ENCODE data around the gene ZNF554.
"Not testable (repeated sequence)": the region's sequence is repeated elsewhere in the genome, so short reads cannot be mapped to it uniquely, and the experiment has no call there.

ZNF554 gene

GRCh38 chr19:2806736-2807378, 12.8 kb upstream of the ZNF554 start:
- no peak for DNase-seq (ENCODE audit: low read depth in 2 of 2, low spot score in 1 of 2)

- DNase-seq (ENCODE audit: low read depth in 2 of 2, low spot score in 1 of 2), result no peak
These were observed 12.1 kb upstream of the ZNF554 start for GRCh38 chr19:2807379-2808128.

- DNase-seq (ENCODE audit: low read depth in 2 of 2, low spot score in 1 of 2), result no peak
These were observed 11.3 kb upstream of the ZNF554 start for GRCh38 chr19:2808129-2808941.

GRCh38 chr19:2809387-2810140, 10.1 kb upstream of the ZNF554 start:
- no peak for DNase-seq (ENCODE audit: low read depth in 2 of 2, low spot score in 1 of 2)

GRCh38 chr19:2810141-2811091, 9.3 kb upstream of the ZNF554 start:
- DNase-seq (ENCODE audit: low read depth in 2 of 2, low spot score in 1 of 2), result no peak

- DNase-seq (ENCODE audit: low read depth in 2 of 2, low spot score in 1 of 2), result no peak
These were observed 8.4 kb upstream of the ZNF554 start for GRCh38 chr19:2811221-2811722.

GRCh38 chr19:2811735-2812413, 7.8 kb upstream of the ZNF554 start:
- DNase-seq (ENCODE audit: low read depth in 2 of 2, low spot score in 1 of 2), result no peak

GRCh38 chr19:2812414-2813234, 7.0 kb upstream of the ZNF554 start:
- DNase-seq (ENCODE audit: low read depth in 2 of 2, low spot score in 1 of 2), result no peak

GRCh38 chr19:2813235-2814160, 6.2 kb upstream of the ZNF554 start:
- DNase-seq (ENCODE audit: low read depth in 2 of 2, low spot score in 1 of 2), result no peak

- DNase-seq (ENCODE audit: low read depth in 2 of 2, low spot score in 1 of 2), result no peak
These were observed 5.2 kb upstream of the ZNF554 start for GRCh38 chr19:2814426-2814825.

- no peak for DNase-seq (ENCODE audit: low read depth in 2 of 2, low spot score in 1 of 2)
These were observed 4.5 kb upstream of the ZNF554 start for GRCh38 chr19:2815191-2815614.

GRCh38 chr19:2815923-2816322, 3.7 kb upstream of the ZNF554 start:
- DNase-seq (ENCODE audit: low read depth in 2 of 2, low spot score in 1 of 2), result no peak

- no peak for DNase-seq (ENCODE audit: low read depth in 2 of 2, low spot score in 1 of 2)
These were observed 3.0 kb upstream of the ZNF554 start for GRCh38 chr19:2816641-2817040.

- DNase-seq (ENCODE audit: low read depth in 2 of 2, low spot score in 1 of 2), result not testable (repeated sequence)
These were observed 2.3 kb upstream of the ZNF554 start for GRCh38 chr19:2817237-2817829.

- no peak for DNase-seq (ENCODE audit: low read depth in 2 of 2, low spot score in 1 of 2)
These were observed 539 bp downstream of the ZNF554 start for GRCh38 chr19:2820112-2820702.

- DNase-seq (ENCODE audit: low read depth in 2 of 2, low spot score in 1 of 2), result no peak
These were observed 3.2 kb downstream of the ZNF554 start for GRCh38 chr19:2822846-2823245.

- DNase-seq (ENCODE audit: low read depth in 2 of 2, low spot score in 1 of 2), result no peak
These were observed 4.0 kb downstream of the ZNF554 start for GRCh38 chr19:2823646-2824045.

All from stimulated activated CD8-positive, alpha-beta memory T cell treated with anti-CD3 and anti-CD28 coated beads, Interleukin-4, amount 100 ng/mL, for 4 hours (primary cell).